SK-N-SH (cell line): Measurements from ENCODE around the gene U2AF1L4. TPM values are rescaled to one million over a fixed set of nuclear protein-coding genes. Genes with fewer than 3 reads are reported as not detected.

ENCODE experiments used
- CTCF ChIA-PET: fragments of 300-600, 350-600 bp; formaldehyde crosslinking; extraction: SDS; loops from one replicate; lab custom pipeline; 2021; lab: Yijun Ruan, JAX
- POLR2A ChIA-PET: fragments of 350-600 bp; sonication (Branson Sonifier 250); formaldehyde crosslinking; extraction: SDS; loops from one replicate; lab custom pipeline; 2020; ENCODE audit warnings: antibody characterized with exemption, inconsistent platforms; lab: Yijun Ruan, JAX
- DNase-seq: peaks from one replicate; pipeline ENCODE4 v3.0.0; 2012
- H2AFZ ChIP-seq: fragments of 200-600 bp; sonication (generic); 2 replicates; pipeline ENCODE4 v1.8.1; 2016; ENCODE audit warnings: antibody characterized with exemption, mild to moderate bottlenecking, low read depth
- H3F3A ChIP-seq: fragments of 200-600 bp; sonication (generic); replicated peaks from 2 replicates; pipeline ENCODE3; 2016; ENCODE audit warnings: antibody characterized with exemption, mild to moderate bottlenecking; ENCODE audit not compliant: insufficient read depth
- H3K27ac ChIP-seq, 2 experiments: fragments of 200-500 bp in 1 of 2; fragments of 200-600 bp in 1 of 2; sonication (Bioruptor generic) in 1 of 2; sonication (generic), shearing (Covaris generic) in 1 of 2; 2 replicates each; pipeline versions ENCODE4 v1.5.1 to v1.6.1; 2014 to 2016; ENCODE audit warnings: low read depth in 2 of 2, inconsistent platforms in 1 of 2, low read length in 1 of 2, mild to moderate bottlenecking in 1 of 2, mixed read lengths in 1 of 2
- H3K27me3 ChIP-seq: fragments of 200-600 bp; sonication (generic), shearing (Covaris generic); 2 replicates; pipeline ENCODE4 v1.6.1; 2016; ENCODE audit warnings: mixed run types; ENCODE audit not compliant: insufficient read depth
- H3K36me3 ChIP-seq, 2 experiments: fragments of 200-500 bp in 1 of 2; fragments of 200-600 bp in 1 of 2; sonication (Bioruptor generic) in 1 of 2; sonication (generic) in 1 of 2; replicated peaks in 1 of 2; 2 replicates each; pipeline versions ENCODE3 to v1.5.1; 2014 to 2016; ENCODE audit warnings: low read length in 1 of 2, mild to moderate bottlenecking in 1 of 2; ENCODE audit not compliant: insufficient read depth in 2 of 2, control insufficient read depth in 1 of 2
- H3K4me1 ChIP-seq, 2 experiments: fragments of 200-500 bp in 1 of 2; fragments of 200-600 bp in 1 of 2; sonication (Bioruptor generic) in 1 of 2; sonication (generic), shearing (Covaris generic) in 1 of 2; 2 replicates each; pipeline versions ENCODE4 v1.5.1 to v1.6.1; 2014 to 2016; ENCODE audit warnings: low read depth in 1 of 2, low read length in 1 of 2, mixed run types in 1 of 2; ENCODE audit not compliant: insufficient read depth in 2 of 2, control insufficient read depth in 1 of 2
- H3K4me2 ChIP-seq: fragments of 200-600 bp; sonication (generic), shearing (Covaris generic); 2 replicates; pipeline ENCODE4 v1.6.1; 2017; ENCODE audit warnings: mixed run types
- H3K4me3 ChIP-seq, 2 experiments: fragments of 200-500 bp in 1 of 2; fragments of 200-600 bp in 1 of 2; sonication (Bioruptor generic) in 1 of 2; sonication (generic), shearing (Covaris generic) in 1 of 2; 2 replicates each; pipeline versions ENCODE4 v1.5.1 to v1.8.1; 2014 to 2016; ENCODE audit warnings: low read depth in 2 of 2, inconsistent platforms in 1 of 2, low read length in 1 of 2, mild to moderate bottlenecking in 1 of 2, mixed read lengths in 1 of 2, moderate library complexity in 1 of 2
- H3K79me2 ChIP-seq: fragments of 200-600 bp; sonication (generic); 2 replicates; pipeline ENCODE4 v1.8.1; 2017; ENCODE audit warnings: mild to moderate bottlenecking; ENCODE audit not compliant: insufficient read depth
- H3K9ac ChIP-seq: fragments of 200-600 bp; sonication (generic); 2 replicates; pipeline ENCODE4 v1.6.1; 2017; ENCODE audit warnings: mixed run types
- H3K9me2 ChIP-seq: fragments of 200-600 bp; sonication (generic); 2 replicates; pipeline ENCODE4 v1.6.1; 2017; ENCODE audit warnings: mixed run types
- H3K9me3 ChIP-seq: fragments of 200-600 bp; sonication (generic); 2 replicates; pipeline ENCODE4 v1.6.1; 2017; ENCODE audit warnings: mixed run types, mild to moderate bottlenecking, moderate library complexity
- H4K20me1 ChIP-seq: fragments of 200-600 bp; sonication (generic); 2 replicates; pipeline ENCODE4 v1.6.1; 2017; ENCODE audit warnings: mild to moderate bottlenecking, mixed run types; ENCODE audit not compliant: insufficient read depth
- CHD2 ChIP-seq: fragments of 150-350 bp; IDR thresholded peaks from 2 replicates; pipeline ENCODE4 v1.6.1; 2018; ENCODE audit warnings: low read length; ENCODE audit not compliant: partially characterized antibody
- CTCF ChIP-seq: fragments of 200-600 bp; sonication (generic); IDR thresholded peaks from 2 replicates; pipeline ENCODE4 v1.6.1; 2017; ENCODE audit warnings: antibody characterized with exemption, mild to moderate bottlenecking, moderate library complexity
- ELF1 ChIP-seq: IDR thresholded peaks from 2 replicates; pipeline ENCODE4 v1.4.0; 2012
- EP300 ChIP-seq, 2 experiments: IDR thresholded peaks; 2 replicates each; pipeline versions ENCODE4 v1.4.0 to v1.6.1; 2012; ENCODE audit warnings: borderline replicate concordance in 1 of 2, low read depth in 1 of 2, low read length in 1 of 2
- EZH2phosphoT487 ChIP-seq: fragments of 200-600 bp; sonication (generic); IDR thresholded peaks from 2 replicates; pipeline ENCODE4 v1.6.1; 2017; ENCODE audit warnings: low read depth, mixed run types, mild to moderate bottlenecking, antibody characterized with exemption, moderate library complexity, borderline replicate concordance
- GATA2 ChIP-seq: sonication (generic); formaldehyde crosslinking; IDR thresholded peaks from 2 replicates; pipeline ENCODE4 v1.5.0; 2020; ENCODE audit warnings: mild to moderate bottlenecking, missing genetic modification reagents
- JUND ChIP-seq: IDR thresholded peaks from 2 replicates; pipeline ENCODE4 v1.4.0; 2012
- MEF2A ChIP-seq: IDR thresholded peaks from 2 replicates; pipeline ENCODE4 v1.4.0; 2012; ENCODE audit warnings: low read depth, borderline replicate concordance
- MXI1 ChIP-seq: IDR thresholded peaks from 2 replicates; pipeline ENCODE4 v1.6.1; 2012; ENCODE audit warnings: mild to moderate bottlenecking, low read depth, low read length, improper control_type of control experiment
- PBX3 ChIP-seq: IDR thresholded peaks from 2 replicates; pipeline ENCODE4; 2012
- RAD21 ChIP-seq: IDR thresholded peaks from 2 replicates; pipeline ENCODE4 v1.6.1; 2012; ENCODE audit warnings: mild to moderate bottlenecking, low read length
- REST ChIP-seq: IDR thresholded peaks from 2 replicates; pipeline ENCODE4 v1.6.1; 2012; ENCODE audit warnings: mild to moderate bottlenecking, low read depth, low read length, moderate library complexity
- RFX5 ChIP-seq: IDR thresholded peaks from 2 replicates; pipeline ENCODE4 v1.6.1; 2012; ENCODE audit warnings: mild to moderate bottlenecking, improper control_type of control experiment, low read length
- RXRA ChIP-seq: IDR thresholded peaks from 2 replicates; pipeline ENCODE4 v1.4.0; 2012; ENCODE audit warnings: low read depth, mild to moderate bottlenecking, borderline replicate concordance
- SIN3A ChIP-seq: IDR thresholded peaks from 2 replicates; pipeline ENCODE4 v1.6.1; 2012; ENCODE audit warnings: low read depth, mild to moderate bottlenecking, low read length, moderate library complexity, borderline replicate concordance
- USF1 ChIP-seq: IDR thresholded peaks from 2 replicates; pipeline ENCODE4 v1.4.0; 2012; ENCODE audit warnings: low read depth, borderline replicate concordance
- USF2 ChIP-seq: fragments of 150-350 bp; IDR thresholded peaks from 2 replicates; pipeline ENCODE4 v1.6.1; 2017; ENCODE audit warnings: antibody characterized with exemption, low read length, low read depth, borderline replicate concordance
- YY1 ChIP-seq: IDR thresholded peaks from 2 replicates; pipeline ENCODE4 v1.4.0; 2012; ENCODE audit warnings: low read depth, mild to moderate bottlenecking
- WGBS: methylation state at CpG from one replicate; pipeline ENCODE4 v1.1.6; 2017; ENCODE audit warnings: low lambda C conversion rate; 5-methylcytosine and 5-hydroxymethylcytosine counted together
- polyA plus RNA-seq, 3 experiments: library from polyadenylated mRNA; depleted of rRNA; stranded (reverse); fragments of >200 nt; gene quantifications; 2 replicates each; pipeline ENCODE4 v1.2.3, GENCODE V29; 2012

The U2AF1L4 gene
- polyA plus RNA-seq, 1 of the 3 experiments (the other 2 are of a cell fraction): 25.9 TPM

GRCh38 chr19:35748106-35749020 lies 3.1 kb upstream of the U2AF1L4 start, which contains the start of gene LIN37 (continued):
- TF ChIP-seq USF1 (no peak), ELF1 (peak; percentile 98), PBX3 (peak; percentile 100), RXRA (no peak), REST (no peak), RAD21 (no peak)

GRCh38 chr19:35746531-35746930 lies 1.3 kb upstream of the U2AF1L4 start:
- no peaks in the 10 kb centered on the region for H4K20me1 ChIP-seq
- no peak for DNase-seq
- CTCF ChIA-PET: no interaction called here
- H3K9me3 ChIP-seq: no peaks in the 10 kb centered on the region
- peaks cover 13 to 24% of the 10 kb centered on the region in 2 experiments; a peak in 3 of 4 replicates for H3K4me1 ChIP-seq
- H2AFZ ChIP-seq: no peak overlapping the region
- peak overlapping the region; percentile 85 for H3K9ac ChIP-seq
- H3K79me2 ChIP-seq: peaks cover 51% of the 10 kb centered on the region
- no peak overlapping the region for H3K27ac ChIP-seq
- H3K27me3 ChIP-seq: no peaks in the 10 kb centered on the region
- TF ChIP-seq PBX3: no peak
- no peak for TF ChIP-seq RFX5
- TF ChIP-seq CHD2: no peak
- no peak for TF ChIP-seq MXI1
- TF ChIP-seq EZH2phosphoT487: no peak
- TF ChIP-seq GATA2 (CRISPR knock-in tag): no peak
- no peak for TF ChIP-seq EP300 (IDR thresholded peaks at IDR 0.05; ENCODE audit: borderline replicate concordance in 1 of 2, low read depth in 1 of 2, low read length in 1 of 2)
- no peak for TF ChIP-seq MEF2A
- no peak for TF ChIP-seq CTCF
- TF ChIP-seq ELF1: no peak
- no peak for TF ChIP-seq JUND
- TF ChIP-seq USF2: no peak
- TF ChIP-seq SIN3A: no peak
- TF ChIP-seq YY1: no peak
- no peak for TF ChIP-seq RXRA
- WGBS: 73% methylated on average over 5 of the region's 5 CpGs
- H3K4me3 ChIP-seq: peak overlapping the region; percentile 83 to 95
- POLR2A ChIA-PET: no interaction called here
- peaks cover 6 to 12% of the 10 kb centered on the region in 2 experiments for H3K36me3 ChIP-seq
- no peaks in the 10 kb centered on the region for H3K9me2 ChIP-seq
- H3F3A ChIP-seq: peaks cover 14% of the 10 kb centered on the region
- H3K4me2 ChIP-seq: peak overlapping the region; percentile 90
